Activated T-cell treated with anti-CD3 and anti-CD28 coated beads for 1 hour (primary cell): Measurements from ENCODE around the gene MAFF.
"Not testable (repeated sequence)": the region's sequence is repeated elsewhere in the genome, so short reads cannot be mapped to it uniquely, and the experiment has no call there.

Experiments
- DNase-seq: peaks from one replicate; pipeline ENCODE4 v3.0.0-alpha.2; 2020; ENCODE audit warnings: low read depth

Gene MAFF

DNA sequence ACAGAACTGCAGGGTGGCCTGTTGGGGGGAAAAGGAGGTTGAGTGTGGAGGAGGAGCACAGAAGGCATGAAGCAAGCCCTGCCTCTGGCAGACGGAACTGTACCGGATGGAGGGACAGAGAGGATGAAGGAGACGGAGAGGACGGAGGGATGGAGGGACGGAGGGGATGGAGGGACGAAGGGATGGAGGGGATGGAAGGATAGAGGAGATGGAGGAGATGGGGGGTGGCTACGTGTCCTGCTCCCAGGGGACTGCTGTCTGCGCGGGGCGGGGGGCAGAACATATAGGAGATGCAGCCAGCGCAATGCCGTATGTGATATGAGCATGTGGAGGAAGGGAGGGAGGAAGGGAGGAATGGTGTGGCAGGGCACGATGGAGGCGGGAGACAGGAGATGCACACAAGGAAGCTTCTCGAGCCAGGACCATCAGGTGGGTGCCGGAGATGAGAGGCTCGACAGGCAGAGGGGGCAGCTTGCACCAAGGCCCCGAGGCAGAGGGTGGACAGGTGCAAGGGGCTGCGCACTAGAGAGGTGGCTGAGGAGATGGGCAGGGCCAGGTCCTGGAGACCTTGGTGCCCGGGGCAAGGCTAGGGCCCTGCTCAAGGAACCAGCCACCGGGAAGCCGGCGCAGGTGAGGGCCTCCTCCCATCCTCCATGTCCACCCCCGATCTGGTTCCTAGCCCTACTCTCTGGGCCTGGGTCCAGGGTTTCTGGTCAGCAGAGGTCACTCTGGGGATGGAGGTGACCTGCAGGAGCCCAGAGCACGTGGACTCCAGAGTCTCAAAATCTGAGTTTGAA lies 25.3 kb downstream of the MAFF start:
- no peak for DNase-seq

DNA sequence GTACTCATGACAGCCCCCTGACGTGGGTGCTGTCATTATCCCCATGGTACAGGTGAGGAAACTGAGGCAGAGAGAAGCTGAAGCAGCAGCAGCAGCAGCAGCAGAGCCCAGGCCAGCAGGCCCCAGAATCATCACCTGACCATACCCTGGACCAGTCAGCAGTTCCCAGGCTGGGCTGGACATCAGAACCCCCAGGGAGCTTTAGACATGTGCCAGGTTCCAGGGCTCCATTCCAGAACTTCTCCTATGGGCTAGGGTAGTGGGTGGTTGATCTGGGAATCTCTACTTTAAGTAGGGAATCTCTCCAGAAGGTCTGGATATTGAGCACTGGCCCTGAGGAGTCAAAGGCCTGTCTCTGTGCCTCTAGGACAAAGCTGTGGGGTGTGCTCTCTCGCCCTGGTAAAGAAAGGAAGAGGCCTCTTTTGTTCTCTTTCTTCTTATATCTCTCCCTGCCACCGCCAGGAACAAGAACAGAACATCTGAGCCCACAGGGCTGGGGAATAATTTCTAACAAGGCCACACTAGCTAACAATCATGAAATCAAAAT lies 26.6 kb downstream of the MAFF start:
- no peak for DNase-seq

DNA sequence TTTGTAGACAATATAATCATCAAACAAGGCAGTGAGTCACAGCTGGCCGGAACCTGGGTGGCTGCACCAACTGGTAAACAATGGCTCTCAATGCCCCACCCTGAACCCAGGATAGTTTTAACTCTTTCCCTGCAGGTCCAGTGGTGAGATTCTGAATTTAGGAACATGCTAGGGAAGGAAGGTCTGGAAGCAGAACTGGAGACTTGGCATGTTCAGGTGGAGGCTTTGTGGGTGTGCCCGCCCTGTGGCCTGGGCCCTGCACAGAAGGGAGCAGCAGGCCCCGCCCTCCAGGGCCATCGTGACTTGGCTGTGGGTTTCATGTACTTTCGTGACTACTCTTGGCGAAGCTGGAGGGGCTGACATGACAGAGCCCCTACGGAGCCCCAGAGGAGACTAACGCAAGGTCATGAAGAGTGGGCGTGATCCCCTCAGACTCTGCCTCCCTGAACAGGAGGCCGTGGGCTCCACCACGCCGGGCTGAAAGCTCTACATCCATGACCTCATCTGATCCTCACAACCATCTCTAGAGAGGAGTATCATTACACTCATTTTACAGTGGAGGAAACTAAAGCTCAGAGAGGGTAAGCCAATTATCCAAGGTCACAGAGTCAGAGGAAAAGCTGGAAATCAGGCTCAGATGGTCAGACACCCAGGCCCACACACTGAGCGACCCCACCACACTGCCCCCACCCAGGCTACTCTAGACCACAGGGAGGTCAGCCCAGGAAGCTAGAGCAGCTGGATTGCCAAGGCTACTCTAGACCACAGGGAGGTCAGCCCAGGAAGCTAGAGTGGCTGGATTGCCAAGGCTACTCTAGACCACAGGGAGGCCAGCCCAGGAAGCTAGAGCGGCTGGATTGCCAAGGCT lies 27.3 kb downstream of the MAFF start:
- DNase-seq: no peak

DNA sequence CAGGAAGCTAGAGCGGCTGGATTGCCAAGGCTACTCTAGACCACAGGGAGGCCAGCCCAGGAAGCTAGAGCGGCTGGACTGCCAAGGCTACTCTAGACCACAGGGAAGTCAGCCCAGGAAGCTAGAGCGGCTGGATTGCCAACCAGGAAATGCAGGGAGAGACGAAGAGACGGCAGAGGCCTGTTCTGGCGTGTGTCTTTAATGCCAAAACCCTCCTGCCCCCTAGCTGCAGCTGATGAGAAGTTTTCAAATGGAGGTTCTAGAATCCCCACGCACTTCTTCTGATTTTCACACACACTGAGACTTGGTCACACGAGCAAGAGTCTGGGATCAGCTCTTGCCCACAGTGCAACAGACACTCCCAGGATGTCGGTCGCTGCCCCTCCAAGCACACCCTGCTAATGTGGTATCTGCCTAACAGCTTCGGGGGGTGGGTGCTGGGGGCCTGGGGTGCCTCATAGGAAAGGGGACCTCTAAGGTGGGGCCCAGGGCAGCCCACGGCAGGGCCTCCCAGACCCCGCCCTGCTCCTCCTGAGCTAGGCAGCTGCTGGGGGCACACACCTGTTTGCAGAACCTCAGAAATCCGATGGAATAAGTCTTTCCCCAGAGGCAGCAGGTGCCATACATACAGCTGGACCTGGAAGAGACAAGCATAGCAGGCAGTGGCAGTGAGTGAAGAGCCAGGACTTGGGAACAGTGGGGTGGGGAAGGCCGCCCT lies 28.5 kb downstream of the MAFF start:
- DNase-seq: no peak

DNA sequence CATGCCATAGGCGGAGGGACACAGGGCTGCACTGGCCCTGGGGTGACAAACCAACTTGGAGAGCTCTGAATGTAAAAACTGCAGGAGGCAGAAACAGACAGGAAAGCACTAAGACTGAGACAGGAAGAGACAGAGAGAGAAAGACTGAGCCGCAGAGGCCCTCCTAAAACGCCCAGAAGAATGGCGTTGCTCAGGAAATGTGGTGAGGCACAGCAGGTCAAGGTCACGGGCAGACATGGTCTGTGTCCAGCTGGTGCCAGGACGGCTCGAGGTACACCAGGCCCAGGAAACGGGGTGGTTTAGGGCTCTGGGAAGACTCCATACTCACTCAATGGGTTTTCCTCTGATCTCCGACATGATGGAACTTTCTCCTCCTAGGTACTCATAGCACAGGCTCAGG lies 29.1 kb downstream of the MAFF start:
- DNase-seq: no peak

DNA sequence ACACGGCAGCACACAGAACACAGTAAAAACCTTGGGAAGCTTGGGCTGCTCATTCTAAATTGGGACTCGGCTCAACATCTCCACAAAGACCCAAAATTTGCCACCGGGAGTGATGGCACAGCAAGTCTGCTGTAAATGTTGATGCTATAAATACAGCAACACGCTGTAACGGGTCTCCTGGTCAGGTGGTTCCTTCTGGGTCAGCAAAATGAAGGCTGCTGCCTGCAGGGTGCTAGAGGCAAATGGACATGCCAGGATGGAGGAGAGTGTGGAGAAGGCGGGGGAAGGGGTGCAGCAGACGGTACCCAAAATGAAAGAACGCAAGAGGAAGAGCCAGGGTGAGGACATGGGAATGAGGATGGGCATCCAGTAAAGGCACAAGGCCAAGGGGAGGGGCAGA lies 30.4 kb downstream of the MAFF start:
- no peak for DNase-seq

DNA sequence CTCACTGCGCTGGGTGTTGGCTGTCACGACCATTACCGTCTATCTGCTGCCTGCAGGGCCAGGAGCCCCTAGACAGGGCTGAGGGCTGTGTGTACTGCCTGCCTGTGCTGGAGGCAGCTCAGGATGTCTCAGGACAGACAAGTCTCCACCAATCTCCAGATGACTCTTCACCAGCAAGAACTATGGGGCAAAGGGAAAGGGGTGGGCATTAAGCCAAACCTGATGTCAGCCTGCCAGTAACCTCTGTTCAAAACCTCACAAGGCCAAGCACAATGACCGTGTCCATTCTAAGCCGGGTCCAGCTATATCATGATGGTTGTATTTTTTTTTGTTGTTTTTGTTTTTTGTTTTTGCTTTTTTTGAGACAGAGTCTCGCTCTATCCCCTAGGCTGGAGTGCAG lies 31.6 kb downstream of the MAFF start:
- no peak for DNase-seq

DNA sequence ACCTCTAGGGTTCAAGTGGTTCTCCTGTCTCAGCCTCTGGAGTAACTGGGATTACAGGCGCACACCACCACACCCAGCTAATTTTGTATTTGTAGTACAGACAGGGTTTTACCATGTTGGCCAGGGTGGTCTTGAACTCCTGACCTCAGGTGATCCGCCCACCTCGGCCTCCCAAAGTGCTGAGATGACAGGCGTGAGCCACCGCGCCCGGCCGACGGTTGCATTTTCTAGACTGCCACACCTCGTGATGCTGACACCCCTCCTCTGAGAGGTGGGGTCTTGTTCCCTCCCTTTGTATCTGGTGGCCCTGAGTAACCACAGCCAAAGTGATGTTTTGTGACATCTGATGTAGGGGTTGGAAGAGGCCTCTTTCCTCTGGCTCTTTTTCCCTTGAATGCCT lies 32.1 kb downstream of the MAFF start:
- DNase-seq: not testable (repeated sequence)

DNA sequence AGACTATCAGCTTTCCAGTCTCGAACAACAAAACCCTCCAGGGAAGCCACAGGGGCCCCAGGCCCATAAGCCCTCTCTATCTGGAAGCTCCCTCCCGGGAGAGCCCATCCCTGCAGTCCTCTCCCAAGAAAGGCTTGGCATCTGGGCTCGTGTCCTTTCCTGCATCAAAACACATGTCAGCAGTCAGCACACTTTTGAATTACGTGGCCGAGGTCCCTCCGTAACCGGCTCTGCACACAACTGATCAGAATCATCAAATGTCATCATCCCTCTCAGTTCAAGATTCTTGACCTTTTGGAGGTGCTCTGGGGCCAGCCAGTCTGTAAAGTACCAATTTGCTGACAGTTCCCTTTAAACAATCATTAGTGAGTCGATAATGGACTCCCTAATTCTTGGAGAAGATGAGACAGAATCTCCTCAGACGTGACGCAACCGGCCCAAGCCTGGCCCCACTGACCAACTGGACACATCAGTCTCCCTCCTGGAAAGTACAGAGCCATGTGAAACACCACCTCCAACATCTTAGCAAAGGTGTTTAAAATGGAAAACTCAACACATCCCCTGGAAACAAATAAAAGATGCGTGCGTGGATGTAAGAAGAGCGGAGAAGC lies 33.6 kb downstream of the MAFF start:
- no peak for DNase-seq

DNA sequence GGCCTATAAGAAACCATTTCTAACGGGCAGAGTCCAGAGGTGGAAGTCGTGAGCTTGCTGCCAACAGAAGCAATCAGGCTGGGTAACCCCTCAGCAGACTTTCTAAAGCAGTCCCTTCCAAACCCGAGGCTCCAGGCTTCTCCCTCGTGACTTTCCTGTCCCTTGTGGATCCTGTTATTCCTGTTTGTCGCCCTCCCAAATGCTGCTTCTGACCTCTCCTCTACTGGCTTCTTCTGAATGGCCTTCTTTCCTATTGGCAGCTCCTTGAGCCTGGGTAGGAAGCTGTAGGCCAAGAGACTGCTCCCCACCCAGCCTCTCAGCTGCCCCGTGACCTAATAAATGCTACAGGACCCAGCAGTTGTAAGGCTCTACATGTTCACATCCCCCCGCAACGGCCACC lies 35.0 kb downstream of the MAFF start:
- no peak for DNase-seq

DNA sequence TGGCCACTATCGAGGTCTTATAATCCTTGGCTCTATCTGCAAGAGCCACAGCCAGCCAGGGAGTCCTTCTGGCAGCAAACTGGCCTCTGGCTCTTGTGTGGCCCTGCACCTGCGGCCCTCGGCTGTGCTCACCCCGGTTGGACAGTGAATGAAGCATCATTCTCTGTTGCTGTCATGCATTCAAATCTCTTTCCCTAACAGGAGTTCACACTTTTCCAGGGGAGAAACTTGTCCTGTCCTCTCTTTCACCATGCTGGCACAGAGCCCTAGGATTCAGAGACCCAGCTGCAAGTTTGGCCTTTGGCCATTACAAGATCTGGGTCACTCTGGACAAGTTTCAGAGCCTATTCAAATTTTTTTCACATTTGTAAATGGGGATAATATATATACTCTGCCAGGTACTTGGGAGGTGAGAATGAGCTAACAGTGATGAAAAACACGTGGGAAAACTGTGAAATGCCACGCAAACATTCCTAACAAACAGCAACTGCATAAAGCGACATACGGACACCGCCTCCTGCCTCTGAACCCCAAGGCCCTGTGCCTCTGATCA lies 36.8 kb downstream of the MAFF start:
- no peak for DNase-seq

DNA sequence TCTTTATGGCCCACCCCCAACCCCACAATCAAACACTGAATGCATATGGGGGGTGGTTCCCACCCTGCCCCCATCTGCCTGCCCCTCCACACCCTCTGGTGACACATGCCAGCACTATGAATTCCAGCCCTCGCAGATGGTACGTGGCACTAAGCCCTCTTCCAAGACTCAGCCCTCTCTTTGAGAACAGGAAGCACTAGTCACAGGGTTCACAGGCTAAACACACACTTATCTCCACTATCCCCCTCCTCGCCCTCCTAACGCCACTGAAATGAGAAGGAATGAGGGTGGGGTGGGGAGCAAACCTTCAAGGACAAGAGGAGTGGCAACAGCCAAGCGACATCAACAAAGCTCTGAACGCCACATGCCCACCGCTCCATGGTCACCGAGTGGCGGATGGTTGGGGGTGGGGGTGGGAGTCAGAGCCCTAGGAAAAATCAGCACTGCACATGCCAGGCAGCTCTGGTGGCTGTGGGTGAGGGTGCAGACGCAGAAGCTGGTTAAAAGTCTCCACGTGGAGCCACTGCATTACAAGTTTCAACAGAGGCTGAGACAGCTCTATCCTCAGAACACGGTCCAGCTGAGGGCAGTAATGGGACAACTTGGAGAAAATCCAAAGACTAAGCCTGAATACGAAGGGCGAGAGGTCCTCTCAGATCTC lies 37.4 kb downstream of the MAFF start:
- no peak for DNase-seq

DNA sequence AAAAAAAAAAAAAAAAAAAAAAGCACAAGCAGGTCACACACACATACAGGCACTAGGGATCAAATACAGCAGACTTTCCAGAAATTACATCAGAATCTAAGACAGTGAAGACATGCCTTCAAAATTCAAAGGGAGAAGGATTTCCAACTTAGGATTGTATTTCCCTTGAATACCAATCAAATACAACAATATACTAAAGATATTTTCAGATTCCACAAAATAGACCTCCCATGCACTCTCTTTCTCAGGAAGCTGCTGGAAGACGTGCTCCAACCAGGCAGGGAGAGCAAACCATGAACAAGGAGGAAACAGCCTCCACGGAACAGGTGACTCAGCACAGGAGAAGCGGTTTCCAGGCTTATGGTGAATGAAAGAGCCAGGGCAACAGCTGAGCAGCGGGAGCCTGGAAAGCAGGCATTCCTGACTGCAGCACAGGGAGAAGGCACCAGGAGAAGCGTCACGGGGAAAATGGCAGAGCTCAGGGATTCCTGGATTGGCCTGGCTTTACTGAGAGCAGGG lies 39.0 kb downstream of the MAFF start:
- DNase-seq: no peak

DNA sequence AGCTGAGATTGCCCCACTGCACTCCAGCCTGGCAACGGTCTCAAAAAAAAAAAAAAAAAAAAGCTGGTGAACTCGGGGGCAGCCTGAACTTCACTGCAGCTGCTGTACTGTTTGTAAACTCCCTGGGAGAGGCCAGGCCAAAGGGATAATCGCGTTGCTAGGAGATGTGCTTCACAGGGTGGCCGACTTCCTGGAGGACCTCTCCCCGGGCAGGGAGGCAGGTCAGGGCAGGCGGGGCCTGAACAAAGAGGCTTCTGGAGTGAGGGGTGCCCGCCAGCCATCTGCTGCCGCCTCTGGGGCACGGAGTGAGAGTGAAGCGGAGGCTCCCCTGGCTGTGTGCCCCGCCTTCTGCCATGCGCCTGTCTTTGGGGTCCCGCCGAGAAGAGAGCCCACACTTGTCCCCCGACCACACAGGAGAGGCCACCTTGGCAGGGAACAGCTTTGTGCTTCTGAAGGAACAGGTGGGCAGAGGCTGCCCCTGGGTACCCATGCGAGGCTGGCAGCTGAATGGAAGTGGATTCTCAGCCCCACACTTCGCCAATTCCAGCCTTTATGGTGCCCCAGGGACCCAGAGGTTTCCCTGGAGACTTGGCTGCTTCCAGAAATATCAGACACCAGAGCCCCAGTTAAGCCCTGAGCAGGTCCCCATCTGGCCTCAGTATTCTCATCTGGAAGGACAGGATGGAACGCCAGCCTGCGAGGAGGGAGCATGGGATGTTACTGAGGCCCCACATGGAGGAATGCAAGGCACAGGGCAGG lies 41.4 kb downstream of the MAFF start:
- no peak for DNase-seq

DNA sequence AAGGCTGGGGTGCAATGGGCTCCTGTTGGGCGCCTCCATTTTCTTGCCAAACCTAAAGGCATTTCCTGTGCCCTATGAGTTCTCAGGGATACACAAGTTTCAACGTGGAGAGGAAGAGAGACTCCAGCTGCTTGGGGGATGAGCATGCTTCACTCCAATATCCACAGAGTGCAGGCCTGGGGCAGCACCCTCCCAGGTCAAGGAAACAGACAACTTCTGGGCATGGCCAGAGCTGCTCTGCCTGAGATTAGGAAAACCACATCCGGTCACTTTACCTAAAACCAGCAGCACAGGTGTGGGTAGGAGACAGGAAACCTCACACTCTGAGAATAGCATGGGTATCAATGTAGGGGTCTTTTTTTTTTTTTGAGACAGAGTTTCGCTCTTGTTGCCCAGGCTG lies 42.3 kb downstream of the MAFF start:
- no peak for DNase-seq

DNA sequence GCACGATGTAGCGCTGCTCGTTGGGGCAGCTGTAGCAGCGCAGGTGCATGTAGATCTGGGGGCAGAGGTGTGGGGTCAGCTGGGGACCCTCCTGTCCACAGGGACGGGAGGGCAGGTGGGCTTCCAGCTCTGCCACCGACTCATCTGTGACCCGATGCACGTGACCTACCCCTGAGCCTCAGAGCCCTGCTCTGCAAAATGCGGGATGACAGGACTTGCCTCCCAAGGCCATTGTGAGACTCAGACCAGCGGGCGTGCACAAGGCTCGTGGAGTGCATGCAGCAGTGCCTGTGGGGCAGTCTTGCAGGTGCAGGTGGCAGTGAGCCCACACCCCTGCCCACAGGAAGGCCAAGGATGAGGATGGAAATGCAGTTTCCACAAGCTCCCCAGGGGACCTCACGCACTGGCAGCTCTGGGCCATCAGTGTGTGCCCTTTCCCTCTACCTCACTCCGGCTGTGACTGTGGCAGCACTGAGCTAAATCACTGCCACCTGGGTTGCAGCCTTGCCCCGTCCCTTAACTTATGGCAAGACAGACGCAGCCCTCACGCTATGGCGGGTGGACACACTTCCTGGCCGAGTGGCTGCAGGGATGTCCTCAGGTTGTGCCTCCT lies 44.4 kb downstream of the MAFF start:
- DNase-seq: no peak

DNA sequence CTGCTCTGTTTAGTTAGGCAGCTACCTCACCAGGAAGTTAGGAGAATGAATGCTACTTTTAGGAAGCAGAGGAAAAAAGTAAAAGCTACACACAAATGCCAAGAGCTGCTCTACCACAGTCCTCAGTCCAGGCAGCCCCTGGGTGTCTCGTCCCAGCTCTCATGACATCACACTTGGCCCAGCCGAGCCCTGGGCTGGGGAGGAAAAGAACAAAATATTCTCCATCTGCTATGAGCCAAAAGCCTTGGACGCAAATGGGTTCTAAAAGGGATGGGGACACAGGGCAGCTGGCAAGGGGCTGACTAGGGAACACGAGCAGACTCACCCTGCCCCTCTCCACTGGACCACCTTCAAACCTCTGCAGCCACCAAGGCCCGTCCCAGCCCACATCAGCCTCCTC lies 44.9 kb downstream of the MAFF start:
- no peak for DNase-seq

DNA sequence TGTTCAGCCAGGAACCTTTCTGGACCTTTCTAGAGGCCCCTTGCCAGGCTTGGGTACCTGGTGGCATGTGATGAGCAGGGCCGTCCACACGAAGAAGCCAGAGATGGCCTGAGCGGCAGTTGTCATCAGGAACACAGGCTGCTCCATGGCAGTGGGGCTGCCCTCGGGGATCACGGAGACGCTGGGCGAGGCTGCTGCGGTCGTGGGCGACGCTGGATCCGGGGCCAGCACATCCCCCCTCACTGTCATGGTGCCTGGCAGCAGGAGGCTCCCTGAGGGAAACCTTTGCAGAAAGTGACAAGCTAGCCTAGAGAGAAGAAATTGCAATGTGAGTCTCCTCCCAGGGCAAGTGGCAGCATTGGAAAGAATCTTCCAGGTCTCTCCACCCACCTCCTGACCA lies 45.9 kb downstream of the MAFF start:
- no peak for DNase-seq

DNA sequence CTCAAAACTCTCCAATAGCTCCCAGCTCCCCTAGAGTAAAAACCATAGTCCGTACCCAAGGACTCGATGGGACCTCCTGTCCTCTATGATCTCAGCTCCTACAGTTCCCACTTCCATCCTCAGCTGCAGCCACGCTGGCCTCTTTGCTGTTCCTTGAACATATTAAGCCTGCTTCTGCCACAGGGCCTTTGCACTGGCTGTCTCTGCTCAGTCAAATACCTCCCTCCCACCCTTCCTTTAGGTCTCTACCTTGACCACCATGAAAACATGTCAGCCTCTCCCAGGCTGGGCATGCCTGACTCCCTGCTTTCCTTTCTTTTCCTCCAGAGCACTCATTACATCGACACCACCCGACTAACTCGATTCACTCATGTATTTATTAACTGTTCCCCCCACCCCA lies 46.5 kb downstream of the MAFF start:
- DNase-seq: no peak

DNA sequence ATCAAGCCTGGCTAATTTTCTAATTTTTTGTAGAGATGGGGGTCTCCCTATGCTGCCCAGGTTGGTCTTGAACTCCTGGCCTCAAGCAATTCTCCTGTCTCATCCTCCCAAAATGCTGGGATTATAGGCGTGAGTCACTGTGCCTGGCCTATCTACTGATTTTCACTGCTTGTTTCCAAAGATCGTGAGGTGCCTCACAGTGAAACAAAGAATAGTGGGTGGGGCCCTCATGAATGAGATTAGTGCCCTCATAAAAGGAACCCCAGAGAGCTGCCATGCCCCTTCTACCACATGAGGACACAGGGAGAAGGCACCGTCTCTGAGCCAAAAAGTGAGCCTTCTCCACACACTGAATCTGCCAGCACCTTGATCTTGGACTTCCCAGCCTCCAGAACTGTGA lies 47.5 kb downstream of the MAFF start:
- DNase-seq: no peak
